Mesothelial cell of epicardium (in vitro differentiated cells): ENCODE measurements around the gene SLC5A9. TPM values are rescaled to one million over a fixed set of nuclear protein-coding genes. Genes with fewer than 3 reads are reported as not detected.
"Not testable (repeated sequence)": the region's sequence is repeated elsewhere in the genome, so short reads cannot be mapped to it uniquely, and the experiment has no call there.

Experiments used
- DNase-seq, 2 experiments: peaks; one replicate each; pipeline ENCODE4 v3.0.0; 2021; ENCODE audit warnings: low spot score in 2 of 2; ENCODE audit not compliant: unreplicated experiment in 2 of 2
- H3K27ac Mint-ChIP-seq: 2 replicates; pipeline ENCODE4 v1.8.0; 2021; ENCODE audit warnings: mixed read lengths
- H3K27me3 Mint-ChIP-seq: 2 replicates; pipeline ENCODE4 v1.8.0; 2021; ENCODE audit warnings: low read depth, mixed read lengths
- H3K36me3 Mint-ChIP-seq: 2 replicates; pipeline ENCODE4 v1.8.0; 2021; ENCODE audit warnings: mixed read lengths
- H3K4me1 Mint-ChIP-seq: 2 replicates; pipeline ENCODE4 v1.8.0; 2021; ENCODE audit warnings: mixed read lengths
- H3K4me3 Mint-ChIP-seq: 2 replicates; pipeline ENCODE4 v1.8.0; 2021; ENCODE audit warnings: mild to moderate bottlenecking, moderate library complexity, mixed read lengths
- H3K9me3 Mint-ChIP-seq: 2 replicates; pipeline ENCODE4 v1.8.0; 2021; ENCODE audit warnings: mixed read lengths
- total RNA-seq: library from RNA; stranded (reverse); gene quantifications from 3 replicates; pipeline ENCODE4 v1.2.1, GENCODE V29; 2021
- TF ChIP-seq, protein P1 (sequence below): fragments of 200-600 bp; sonication (generic); IDR thresholded peaks from one replicate; pipeline ENCODE4 v1.5.0; 2021; ENCODE audit warnings: antibody characterized with exemption; ENCODE audit not compliant: unreplicated experiment

Gene SLC5A9
- total RNA-seq, 1 donor from 2014 or later, result 0.07 TPM

DNA sequence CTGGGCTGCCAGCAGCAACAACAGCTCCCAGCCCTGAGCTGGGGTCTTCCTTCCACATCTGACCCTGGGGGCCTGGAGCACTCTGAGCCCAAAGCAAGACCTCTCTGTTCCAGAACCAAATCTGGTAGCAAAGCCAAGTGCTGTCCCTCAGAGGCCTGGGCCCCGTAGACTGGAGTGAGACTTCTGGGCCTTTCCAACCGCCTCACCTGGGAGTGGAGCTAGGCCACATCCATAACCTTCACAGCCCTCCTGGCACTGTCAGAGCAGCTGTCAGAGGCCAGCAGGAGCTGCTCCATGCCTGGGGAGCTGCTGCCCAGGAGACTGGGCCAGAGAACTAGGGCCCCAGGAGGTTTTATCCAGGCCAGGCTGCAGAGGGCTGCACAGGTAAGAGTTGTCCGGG is 15.4 kb upstream of the SLC5A9 start:
- Mint-ChIP-seq H3K27me3 (peaks cover 21% of the 10 kb centered on the region), H3K9me3 (no peaks in the 10 kb centered on the region)
- no peak for DNase-seq

DNA sequence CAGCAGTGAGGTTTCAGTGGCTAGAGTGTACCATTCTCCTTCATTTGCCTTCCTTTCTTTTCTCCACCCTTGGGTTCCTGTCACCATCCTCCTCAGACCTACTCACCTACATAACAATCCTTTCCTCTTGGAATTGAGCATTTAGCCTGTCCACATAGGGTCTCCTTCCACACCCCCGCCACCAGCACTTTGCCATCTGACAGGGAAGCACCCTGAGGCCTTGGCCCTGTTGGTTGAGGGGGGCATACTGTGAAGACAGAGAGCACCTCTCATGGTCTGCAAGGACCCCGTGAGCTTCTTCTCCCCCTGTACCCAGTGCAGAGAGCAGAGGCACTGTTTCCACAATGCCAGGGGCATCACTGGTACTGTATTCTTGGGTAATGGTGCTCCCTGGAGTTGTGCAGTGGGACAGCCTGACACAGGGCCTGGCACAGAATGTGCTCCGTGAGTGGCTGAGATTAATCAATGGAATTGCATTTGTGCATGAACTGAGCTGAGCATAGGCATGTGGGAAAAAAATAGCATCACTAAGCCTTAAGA is 14.9 kb upstream of the SLC5A9 start:
- no peaks in the 10 kb centered on the region for H3K36me3 Mint-ChIP-seq
- H3K4me3 Mint-ChIP-seq, result no peak overlapping the region
- TF ChIP-seq, protein P1, sequence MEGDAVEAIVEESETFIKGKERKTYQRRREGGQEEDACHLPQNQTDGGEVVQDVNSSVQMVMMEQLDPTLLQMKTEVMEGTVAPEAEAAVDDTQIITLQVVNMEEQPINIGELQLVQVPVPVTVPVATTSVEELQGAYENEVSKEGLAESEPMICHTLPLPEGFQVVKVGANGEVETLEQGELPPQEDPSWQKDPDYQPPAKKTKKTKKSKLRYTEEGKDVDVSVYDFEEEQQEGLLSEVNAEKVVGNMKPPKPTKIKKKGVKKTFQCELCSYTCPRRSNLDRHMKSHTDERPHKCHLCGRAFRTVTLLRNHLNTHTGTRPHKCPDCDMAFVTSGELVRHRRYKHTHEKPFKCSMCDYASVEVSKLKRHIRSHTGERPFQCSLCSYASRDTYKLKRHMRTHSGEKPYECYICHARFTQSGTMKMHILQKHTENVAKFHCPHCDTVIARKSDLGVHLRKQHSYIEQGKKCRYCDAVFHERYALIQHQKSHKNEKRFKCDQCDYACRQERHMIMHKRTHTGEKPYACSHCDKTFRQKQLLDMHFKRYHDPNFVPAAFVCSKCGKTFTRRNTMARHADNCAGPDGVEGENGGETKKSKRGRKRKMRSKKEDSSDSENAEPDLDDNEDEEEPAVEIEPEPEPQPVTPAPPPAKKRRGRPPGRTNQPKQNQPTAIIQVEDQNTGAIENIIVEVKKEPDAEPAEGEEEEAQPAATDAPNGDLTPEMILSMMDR, result no peak
- H3K27ac Mint-ChIP-seq, result no peak overlapping the region
- H3K9me3 Mint-ChIP-seq, result no peaks in the 10 kb centered on the region
- no peak for DNase-seq
- H3K4me1 Mint-ChIP-seq, result no peaks in the 10 kb centered on the region
- peaks cover 21% of the 10 kb centered on the region for H3K27me3 Mint-ChIP-seq

More for the DNA sequence above, 15.4 kb upstream of the SLC5A9 start:
- H3K4me3 Mint-ChIP-seq, result no peak overlapping the region
- H3K36me3 Mint-ChIP-seq, result no peaks in the 10 kb centered on the region
- TF ChIP-seq, protein P1, result no peak
- no peak overlapping the region for H3K27ac Mint-ChIP-seq
- H3K4me1 Mint-ChIP-seq, result no peaks in the 10 kb centered on the region

DNA sequence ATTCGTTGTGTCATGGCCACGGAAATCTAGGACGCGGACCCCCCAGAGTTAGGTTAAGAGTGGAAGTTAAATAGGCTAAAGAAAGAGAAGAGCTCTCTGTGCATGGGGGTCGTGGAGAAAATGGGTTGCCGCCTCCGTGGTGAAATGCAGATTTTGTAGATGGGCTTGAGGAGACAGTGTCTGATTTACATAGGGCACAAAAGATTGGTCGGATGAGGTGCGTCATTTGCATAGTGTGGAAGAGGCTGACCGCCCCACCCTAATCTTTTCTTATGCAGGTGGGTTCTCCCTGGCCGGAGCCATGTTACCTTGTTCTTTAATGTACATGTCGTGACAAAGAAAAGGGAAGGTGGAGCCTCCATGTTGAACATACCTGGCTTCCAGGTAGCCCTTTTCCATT is 14.3 kb upstream of the SLC5A9 start:
- H3K36me3 Mint-ChIP-seq, result no peaks in the 10 kb centered on the region
- H3K27ac Mint-ChIP-seq, result no peak overlapping the region
- DNase-seq, result no peak
- peaks cover 26% of the 10 kb centered on the region for H3K27me3 Mint-ChIP-seq
- TF ChIP-seq, protein P1, result no peak
- no peaks in the 10 kb centered on the region for H3K9me3 Mint-ChIP-seq
- no peaks in the 10 kb centered on the region for H3K4me1 Mint-ChIP-seq
- no peak overlapping the region for H3K4me3 Mint-ChIP-seq

DNA sequence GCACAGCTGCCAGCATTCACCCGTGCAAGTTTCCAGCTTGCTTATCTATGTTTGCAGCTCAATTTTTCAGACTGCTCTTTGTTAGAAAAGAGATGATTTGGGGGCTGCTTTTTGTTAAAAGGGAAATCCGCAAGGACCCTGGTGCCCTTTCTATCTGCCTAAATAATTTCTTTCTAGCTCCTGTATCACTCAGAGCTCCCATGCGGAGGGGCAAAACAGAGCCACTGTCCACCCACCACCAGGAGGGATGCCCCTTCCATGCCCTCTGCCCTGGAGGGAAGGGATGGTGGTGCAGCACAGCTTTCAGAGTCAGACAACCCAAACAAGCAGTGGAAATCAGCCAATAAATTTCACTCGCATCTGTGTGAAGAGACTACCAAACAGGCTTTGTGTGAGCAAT is 13.9 kb upstream of the SLC5A9 start:
- H3K9me3 Mint-ChIP-seq, result no peaks in the 10 kb centered on the region
- no peaks in the 10 kb centered on the region for H3K4me1 Mint-ChIP-seq
- TF ChIP-seq, protein P1, result no peak
- DNase-seq, result no peak
- H3K4me3 Mint-ChIP-seq, result no peak overlapping the region
- peaks cover 29% of the 10 kb centered on the region for H3K27me3 Mint-ChIP-seq
- H3K36me3 Mint-ChIP-seq, result no peaks in the 10 kb centered on the region
- no peak overlapping the region for H3K27ac Mint-ChIP-seq

DNA sequence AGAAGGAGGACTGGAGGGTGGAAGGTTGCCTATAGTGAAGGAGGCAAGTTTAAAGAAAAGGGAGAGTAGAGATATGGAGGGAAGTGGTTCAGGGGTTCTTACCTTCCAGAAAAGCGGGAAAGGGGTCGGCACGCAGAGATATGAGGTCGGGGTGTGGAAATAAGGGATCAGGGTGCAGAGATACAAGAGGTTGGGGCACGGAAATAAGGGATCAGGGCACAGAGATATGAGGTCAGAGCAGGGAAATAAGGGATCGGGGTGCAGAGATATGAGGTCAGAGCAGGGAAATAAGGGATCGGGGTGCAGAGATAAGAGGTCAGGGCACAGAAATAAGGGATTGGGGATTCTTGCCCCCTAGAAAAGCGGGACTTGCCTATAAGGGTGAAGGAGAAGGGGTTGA is 9.1 kb upstream of the SLC5A9 start:
- H3K9me3 Mint-ChIP-seq, H3K4me1 Mint-ChIP-seq, H3K36me3 Mint-ChIP-seq, H3K4me3 Mint-ChIP-seq, H3K27ac Mint-ChIP-seq, DNase-seq: not testable (repeated sequence)
- peaks cover 58% of the 10 kb centered on the region for H3K27me3 Mint-ChIP-seq

DNA sequence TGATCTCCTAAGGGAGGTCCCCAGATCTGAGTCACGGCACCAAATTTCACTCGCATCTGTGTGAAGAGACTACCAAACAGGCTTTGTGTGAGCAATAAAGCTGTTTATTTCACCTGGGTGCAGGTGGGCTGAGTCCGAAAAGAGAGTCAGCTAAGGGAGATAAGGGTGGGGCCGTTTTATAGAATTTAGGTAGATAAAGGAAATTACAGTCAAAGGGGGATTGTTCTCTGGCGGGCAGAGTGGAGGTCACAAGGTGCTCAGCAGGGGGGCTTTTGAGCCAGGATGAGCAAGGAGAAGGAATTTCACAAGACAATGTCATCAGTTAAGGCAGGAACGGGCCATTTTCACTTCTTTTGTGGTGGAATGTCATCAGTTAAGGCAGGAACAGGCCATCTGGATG is 8.2 kb upstream of the SLC5A9 start:
- not testable (repeated sequence) for H3K27ac Mint-ChIP-seq, H3K9me3 Mint-ChIP-seq, H3K36me3 Mint-ChIP-seq, DNase-seq, H3K4me3 Mint-ChIP-seq, H3K4me1 Mint-ChIP-seq
- peaks cover 65% of the 10 kb centered on the region for H3K27me3 Mint-ChIP-seq

DNA sequence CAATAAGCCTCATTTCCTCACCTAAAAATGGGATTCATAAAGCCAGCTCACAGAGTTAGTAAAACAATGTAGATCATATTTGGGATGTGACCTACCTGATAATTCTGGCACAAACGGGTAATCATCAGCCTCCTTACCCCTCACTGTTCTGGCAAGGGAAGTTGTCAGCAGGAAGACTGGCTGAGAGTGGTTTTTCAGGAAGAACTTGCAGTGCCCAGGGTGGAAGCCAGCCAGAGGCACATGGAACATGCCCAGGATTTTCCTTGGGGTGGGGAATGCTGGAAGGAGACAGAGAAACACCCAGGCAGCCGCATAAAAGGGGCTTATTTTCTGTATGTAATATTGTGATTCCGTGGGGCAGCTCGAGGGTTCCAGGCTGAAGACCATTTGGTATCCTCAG is 7.7 kb upstream of the SLC5A9 start:
- DNase-seq, result no peak
- H3K4me3 Mint-ChIP-seq, result no peak overlapping the region
- TF ChIP-seq, protein P1, result no peak
- H3K27ac Mint-ChIP-seq, result no peak overlapping the region
- no peaks in the 10 kb centered on the region for H3K4me1 Mint-ChIP-seq
- H3K9me3 Mint-ChIP-seq, result no peaks in the 10 kb centered on the region
- peaks cover 67% of the 10 kb centered on the region for H3K27me3 Mint-ChIP-seq
- H3K36me3 Mint-ChIP-seq, result no peaks in the 10 kb centered on the region
